GM19328 (cell line): ENCODE data around the gene ARVCF.

Experiments
- ATAC-seq: cut with Tn5 transposase; IDR thresholded peaks from one replicate; pipeline ENCODE4 v1.9.1; 2021; ENCODE audit warnings: mild to moderate bottlenecking, moderate library complexity; ENCODE audit not compliant: unreplicated experiment

The ARVCF gene, protein sequence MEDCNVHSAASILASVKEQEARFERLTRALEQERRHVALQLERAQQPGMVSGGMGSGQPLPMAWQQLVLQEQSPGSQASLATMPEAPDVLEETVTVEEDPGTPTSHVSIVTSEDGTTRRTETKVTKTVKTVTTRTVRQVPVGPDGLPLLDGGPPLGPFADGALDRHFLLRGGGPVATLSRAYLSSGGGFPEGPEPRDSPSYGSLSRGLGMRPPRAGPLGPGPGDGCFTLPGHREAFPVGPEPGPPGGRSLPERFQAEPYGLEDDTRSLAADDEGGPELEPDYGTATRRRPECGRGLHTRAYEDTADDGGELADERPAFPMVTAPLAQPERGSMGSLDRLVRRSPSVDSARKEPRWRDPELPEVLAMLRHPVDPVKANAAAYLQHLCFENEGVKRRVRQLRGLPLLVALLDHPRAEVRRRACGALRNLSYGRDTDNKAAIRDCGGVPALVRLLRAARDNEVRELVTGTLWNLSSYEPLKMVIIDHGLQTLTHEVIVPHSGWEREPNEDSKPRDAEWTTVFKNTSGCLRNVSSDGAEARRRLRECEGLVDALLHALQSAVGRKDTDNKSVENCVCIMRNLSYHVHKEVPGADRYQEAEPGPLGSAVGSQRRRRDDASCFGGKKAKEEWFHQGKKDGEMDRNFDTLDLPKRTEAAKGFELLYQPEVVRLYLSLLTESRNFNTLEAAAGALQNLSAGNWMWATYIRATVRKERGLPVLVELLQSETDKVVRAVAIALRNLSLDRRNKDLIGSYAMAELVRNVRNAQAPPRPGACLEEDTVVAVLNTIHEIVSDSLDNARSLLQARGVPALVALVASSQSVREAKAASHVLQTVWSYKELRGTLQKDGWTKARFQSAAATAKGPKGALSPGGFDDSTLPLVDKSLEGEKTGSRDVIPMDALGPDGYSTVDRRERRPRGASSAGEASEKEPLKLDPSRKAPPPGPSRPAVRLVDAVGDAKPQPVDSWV

DNA sequence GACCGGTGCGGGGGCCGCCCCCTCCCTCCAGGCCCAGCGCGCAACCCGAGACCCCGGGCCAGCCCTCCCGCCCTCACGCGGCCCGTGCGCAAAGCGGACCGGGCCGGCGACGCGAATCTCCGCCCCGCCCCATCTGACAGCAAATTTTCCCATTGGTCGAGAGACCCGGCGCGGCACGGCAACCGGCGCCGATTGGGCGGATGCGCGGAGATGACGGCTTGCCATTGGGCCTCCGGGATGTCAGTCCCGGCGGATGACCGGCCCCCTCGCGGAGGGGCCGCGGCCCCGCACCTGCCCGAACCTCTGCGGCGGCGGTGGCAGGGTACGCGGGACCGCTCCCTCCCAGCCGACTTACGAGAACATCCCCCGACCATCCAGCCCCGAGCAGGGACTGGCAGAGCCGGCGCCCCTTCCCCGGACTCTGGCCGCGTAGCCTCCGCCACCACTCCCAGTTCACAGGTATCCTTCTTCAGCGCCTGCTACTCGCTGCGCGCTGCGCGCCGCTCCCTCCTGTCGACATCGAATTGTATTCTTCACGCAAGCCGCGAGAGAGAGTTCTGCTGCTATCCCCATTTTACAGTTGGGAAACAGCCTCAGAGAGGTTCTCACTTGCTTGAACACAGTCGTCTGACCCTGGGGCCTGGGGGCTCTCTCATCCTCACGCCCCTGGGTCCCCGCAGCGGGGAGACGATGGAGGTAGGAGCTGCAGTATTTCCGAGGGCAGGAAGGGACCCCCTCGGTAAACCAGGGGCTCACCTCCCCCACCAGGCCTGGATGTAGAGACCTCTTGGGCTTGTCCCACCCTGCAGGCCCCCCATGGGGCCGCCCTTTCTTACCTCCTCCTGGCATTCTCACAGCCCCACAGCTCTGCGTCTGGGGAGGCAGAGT, at the start of gene ARVCF:
Gene ARVCF (minus strand): TSS at position 90 of the 888 bp plus-strand sequence. CDS start 26,029 bp downstream, outside the sequence.
- peak; percentile 52 for ATAC-seq

DNA sequence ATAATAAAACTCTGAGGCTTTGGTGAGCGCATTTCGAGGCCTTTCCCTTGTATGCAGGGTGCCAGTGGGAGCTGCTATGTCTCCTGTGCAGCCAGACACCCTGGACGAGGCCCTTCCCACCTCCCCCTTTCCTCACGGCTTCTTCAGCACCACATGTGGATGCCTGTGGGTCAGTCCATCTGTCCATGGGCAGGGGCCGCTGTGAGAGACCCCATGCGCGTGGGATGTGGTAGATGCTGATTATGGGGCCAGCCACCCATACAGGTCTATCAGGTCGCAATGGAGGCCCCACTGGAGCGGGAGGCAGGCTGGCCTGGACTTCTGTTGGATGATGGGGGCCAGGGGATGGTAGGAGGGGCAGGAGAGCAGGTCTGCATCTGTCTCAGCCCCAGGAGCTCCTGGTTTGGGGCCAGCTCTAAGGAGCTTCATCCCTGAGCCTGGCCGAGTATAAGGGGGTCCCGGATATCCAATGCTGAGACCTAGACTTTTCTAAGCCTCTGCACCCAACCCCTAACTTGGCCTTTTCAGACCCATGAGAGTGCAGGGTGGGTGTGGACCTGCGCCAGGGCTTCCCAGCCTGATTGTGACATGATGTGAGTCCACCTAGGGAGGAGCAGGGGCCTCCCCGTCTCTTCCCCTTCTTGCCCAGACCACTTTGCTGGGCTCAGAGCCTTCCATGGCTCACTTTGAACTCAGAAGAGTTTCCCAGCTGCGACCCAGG, 49.4 kb upstream of the ARVCF start:
- ATAC-seq = no peak

DNA sequence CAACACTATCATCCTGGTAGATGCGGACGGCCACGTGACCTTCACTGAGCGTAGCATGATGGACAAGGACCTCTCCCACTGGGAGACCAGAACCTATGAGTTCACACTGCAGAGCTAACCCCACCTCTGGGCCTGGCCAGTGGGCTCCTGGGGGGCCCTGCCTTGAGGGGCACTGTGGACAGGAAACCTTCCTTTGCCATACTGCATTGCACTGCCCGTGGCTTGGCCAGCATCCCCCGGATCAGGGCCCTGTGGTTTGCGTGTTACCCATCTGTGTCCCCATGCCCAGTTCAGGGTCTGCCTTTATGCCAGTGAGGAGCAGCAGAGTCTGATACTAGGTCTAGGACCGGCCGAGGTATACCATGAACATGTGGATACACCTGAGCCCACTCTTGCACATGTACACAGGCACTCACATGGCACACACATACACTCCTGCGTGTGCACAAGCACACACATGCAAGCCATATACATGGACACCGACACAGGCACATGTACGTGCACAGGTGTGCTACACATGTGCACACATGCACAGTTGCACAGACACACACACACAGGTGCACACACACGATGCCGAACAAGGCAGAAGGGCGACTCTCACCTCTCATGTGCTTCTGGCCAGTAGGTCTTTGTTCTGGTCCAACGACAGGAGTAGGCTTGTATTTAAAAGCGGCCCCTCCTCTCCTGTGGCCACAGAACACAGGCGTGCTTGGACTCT, 48.1 kb upstream of the ARVCF start:
- no peak for ATAC-seq

DNA sequence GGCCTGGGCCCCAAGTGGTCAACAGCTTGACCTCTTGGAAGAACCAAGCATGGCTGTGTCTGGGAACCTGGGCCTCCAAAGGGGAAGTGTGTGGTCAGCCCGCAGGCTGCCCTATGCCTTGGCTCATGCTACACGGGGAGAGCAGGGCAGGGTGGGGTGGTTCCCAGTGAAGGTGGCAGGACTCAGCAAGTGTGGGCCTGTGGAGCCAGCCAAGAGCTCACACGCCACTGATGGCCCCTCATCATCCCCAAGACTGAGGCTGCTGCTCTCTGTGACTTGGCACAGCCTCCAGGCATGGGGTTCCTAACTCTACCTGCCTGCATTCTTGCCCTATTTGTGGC, 47.5 kb upstream of the ARVCF start:
- ATAC-seq = no peak

DNA sequence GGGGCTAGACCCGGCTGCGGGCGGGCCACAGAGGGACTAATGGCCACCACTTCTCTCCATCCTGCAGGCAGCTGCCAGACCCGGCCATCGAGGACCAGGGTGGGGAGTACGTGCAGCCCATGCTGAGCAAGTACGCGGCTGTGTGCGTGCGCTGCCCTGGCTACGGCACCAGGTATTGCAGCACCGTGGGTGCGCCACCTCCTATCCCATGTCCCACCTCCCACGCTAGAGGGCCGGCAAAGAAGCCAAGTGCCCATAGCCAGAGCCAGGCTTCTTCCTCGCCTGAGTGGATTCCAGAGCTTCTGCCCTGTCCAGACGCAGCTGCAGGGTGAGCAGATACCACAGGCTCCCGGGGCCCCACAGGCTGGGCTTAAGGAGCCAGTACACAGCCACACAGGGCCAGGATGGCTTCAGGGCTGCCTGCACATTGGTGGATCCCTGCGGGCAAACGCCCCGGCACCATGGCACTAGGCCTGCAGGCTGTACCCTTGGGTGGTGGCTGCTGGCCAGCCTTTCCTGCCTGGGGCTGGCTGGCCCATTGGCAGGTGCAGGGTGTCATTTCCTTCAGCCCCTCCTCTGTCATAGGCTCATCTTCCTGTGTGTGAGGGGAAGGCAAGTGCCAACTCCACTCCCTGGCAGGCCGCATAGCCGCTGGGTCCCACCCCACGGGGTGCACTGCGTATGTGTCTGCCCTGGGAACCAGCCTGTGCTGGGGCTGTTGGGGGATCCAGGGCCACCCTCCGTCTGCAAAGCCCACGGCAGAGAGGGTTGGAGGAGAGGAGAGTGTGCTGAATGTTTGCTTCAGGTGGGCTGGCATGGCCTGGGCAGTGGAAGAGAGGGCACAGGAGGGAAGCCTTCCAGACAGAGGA, 46.9 kb upstream of the ARVCF start:
- no peak for ATAC-seq

DNA sequence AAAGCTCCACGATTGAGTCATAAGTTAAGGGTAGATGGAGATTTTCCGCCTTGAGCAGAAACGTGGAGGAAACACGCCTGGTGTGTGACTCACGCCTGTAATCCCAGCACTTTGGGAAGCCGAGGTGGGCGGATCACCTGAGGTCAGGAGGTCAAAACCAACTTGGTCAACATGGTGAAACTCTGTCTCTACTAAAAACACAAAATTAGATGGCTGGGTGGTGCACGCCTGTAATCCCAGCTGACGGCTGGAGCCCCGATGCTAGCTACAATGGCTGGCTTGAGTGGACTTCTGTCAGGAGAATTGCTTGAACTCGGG, 46.1 kb upstream of the ARVCF start:
- ATAC-seq = no peak

DNA sequence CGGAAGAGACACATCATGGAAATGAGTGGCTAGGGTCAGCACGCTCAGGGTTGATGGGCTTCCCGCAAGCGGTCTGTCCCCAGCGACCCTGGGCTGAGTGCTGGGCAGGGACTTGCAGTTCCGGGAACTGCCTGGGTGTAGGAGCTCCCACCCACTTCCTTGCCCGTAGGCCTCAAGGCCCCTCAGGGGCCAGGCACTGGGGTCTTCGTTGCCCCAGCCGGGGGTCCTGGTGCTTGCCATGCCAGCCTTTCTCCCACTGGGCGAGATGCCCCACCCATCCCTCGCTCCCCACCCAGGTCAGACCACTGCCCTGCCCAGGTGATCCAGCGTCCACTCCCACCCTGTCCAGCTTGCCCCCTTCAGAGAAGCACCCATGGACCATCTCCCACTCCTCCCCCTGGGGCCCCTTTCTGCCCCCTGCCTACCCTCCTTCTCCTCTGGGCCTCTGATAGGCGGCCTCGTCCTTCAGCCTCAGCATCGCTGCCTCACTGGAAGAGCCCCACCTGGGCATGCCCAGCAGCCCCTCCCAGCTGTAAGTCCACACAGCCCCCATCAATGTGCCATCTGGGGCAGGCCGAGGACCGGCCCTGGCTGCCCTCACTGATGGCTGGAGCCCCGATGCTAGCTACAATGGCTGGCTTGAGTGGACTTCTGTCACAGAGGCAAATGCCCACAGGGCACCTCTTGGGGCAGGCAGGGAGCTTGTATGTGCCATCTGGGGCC, 45.6 kb upstream of the ARVCF start:
- ATAC-seq = no peak

DNA sequence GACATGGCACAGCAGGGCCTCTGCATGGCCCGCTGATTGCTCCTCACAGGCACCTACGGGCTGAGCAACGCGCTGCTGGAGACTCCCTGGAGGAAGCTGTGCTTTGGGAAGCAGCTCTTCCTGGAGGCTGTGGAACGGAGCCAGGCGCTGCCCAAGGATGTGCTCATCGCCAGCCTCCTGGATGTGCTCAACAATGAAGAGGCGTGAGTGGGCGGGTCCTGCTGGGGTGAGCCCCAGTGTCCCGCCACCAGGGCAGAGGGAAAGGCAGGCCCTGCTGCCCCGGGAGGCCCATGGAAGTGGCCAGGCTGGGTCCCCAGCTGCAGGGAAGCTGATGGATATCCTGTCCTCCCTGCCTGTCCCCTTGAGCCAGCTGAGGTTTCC, 44.8 kb upstream of the ARVCF start:
- no peak for ATAC-seq

DNA sequence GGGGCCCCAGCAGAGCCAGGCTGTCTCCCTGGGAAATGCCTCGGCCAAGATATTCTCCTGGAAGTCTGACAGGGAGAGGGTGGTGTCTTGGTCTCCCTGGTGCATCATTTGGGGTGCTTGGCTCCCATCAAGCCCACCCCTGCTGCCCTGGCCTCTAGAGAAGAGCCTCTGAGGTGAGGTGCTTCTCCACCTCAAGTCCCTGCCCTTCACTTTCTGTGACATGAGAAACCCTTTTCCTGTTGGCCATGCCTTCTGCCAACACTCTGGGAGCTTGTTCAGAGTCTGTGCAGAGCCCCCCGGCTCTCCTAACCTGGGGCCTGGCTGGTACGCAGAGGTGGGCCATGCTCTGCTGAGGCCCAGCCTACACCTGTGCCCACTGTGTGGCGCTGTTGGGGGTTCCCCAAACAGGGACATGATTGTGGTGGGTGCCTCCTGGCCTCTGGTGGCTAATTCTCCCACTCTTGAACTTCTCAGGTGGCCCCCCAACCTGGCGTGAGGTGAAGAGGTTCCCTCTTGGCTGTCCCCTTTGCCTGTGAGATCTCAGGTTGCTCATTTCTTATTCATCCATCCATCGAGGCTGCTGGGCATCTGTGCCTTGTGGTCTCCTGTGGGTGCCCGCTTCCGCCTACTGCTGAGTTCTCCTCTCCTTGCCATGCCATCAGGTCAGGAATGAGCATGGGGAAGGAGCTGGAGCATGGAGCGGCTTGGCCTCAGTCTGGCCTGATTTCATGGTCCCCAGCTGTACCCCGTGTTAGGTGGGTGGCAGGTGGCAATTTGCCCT, 44.3 kb upstream of the ARVCF start:
- no peak for ATAC-seq

DNA sequence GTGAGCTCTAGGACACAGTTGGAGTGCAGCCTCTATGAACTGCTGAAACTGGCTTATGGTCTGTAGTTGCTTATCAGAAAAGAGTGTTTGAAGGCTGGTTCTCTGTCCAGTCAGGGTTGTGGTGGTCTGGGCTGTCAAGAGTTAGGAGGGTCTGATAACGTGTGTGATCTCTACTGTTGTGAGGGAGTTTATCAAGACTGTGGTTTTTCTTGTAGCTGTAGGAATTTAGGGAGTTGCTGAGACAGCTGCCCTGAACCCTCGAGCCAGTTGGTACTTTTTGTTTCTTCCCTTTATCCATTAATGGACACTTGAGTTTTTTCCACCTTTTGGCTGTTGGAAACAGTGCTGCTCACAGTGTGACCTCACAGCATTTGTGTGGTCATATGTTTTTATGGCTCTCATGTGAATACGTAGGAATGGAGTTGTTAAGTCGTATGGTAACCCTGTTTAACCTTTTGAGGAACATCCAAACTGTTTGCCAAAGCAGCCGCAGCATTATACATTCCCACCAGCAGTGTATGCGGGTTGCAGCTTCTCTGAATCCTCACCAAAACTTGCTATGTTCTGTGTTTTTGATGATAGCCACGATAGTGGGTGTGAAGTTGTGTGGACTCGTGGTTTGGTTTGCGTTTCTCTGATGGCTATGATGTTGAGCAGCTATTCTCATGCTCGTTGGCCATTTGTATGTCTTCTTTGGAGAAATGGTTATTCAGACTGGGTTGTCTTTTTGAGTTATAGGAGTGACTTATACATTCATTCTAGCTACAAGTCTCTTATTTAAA, 42.6 kb upstream of the ARVCF start:
- ATAC-seq = no peak

DNA sequence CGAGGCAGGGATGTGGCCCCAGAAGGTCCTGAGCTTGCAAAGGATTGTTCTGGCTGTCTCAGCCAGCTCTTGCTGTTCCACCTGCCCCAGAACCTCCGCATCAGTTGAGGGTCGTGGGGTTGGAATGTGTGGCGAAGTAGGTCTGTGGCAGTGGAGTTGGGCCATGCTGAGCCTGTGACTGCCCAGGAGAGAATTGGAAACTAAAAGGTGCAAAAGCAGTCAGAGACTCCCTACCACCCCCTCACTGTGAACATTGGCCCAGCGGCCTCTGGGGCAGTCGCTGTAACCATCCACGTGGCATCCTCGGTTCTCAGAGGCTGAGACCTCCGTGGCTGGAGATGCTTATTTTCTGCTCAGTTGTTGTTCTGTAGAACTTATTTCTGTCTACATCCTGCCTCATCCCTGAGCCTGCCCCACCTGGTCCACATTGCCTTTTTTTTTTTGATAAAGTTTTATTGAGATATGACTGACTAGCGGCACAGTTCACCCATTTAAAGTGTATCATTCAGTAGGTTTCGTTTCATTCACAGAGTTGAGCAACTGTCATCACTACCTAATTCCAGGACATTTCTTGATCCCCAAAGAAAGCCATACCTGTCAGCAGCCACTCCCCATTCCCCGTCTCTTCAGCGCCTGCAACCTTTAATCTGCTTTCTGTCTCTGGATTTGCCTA, 41.1 kb upstream of the ARVCF start:
- no peak for ATAC-seq

DNA sequence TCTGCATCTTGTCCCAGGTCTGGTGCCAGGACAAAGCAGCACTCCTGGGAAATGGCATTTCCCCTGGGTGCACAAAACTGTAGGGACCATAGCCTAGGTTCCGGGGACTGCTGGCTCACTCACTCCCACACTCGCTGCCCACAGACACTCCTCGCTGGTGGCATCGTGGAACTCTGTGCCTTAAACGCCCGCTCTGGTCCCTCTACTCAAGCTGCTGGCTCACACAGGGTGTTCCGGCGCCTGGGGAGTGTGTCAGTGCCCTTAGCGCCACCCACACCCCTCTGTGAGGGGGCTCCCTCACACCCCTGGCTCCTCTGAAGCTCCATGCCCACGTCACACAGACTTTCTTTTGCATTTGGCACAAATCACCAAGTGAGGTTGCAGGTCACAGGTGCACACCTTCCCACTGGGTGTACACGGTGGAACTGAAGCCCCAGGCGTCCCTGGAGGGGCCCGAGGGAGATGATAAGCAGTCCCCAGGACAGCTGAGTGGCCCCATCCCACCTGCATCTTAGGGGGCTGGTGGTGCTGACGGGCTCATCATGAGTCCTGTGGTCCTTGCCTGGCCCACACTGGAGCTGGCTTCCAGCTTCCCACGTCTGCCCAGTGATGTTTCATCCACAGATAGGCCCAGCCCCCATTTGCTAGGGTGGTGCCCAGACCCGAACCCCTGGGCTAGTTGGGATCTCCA, 40.2 kb upstream of the ARVCF start:
- ATAC-seq = no peak

DNA sequence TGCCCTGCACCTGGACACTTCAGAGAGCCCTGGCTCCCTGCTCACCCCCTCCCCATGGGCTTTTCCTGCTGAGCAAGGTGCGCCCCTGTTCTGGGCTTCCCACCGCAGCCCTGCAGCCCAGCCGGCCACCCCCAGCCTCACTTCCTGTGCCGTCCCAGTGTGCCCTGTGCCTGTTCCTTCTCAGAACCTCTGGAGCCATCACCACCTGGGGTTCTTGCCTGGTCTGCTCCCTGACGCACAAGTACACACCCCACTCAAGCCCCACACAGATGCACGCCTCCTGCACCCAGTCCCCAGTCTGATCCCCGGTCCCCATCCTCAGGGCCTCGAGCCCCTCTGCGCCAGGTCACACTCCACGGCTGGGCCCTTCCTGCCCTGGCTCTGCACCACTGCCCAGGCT, 39.5 kb upstream of the ARVCF start:
- no peak for ATAC-seq

DNA sequence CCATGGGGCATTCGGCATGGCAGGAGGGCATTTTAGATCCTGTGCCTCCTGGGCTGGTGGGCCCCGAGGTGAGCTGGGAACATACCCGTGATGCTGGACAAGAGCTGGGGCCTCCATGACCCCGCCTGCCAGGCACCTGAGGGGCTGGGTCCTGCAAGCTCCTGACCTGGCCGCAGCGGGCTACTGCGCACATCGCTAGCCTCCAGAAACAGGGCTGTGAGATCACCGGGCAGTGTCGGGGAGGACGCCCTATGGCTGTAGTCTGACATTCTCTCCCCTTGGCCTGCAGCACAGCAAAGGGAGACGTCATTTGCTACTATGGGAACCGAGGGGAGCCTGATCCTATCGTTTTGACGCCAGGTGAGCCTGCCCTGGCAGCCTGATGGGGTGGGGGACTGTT, 39.0 kb upstream of the ARVCF start:
- ATAC-seq = no peak

DNA sequence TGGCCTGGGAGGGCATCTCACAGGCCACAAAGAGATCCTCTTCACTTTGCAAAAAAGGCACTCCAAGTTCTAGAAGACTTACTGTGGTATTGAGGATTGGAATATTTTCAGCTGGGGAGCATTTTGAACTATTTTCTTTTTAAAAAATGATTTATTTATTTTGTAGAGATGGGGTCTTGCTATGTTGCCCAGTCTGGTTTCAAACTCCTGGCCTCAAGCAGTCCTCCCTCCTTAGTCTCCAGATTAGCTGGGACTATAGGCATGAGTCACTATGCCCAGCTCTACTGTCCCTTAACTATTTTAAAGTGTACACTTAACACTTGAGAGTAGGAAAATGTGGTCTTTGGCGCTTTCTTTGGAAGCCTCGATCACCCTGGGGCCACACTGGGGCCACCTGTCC, 38.5 kb upstream of the ARVCF start:
- ATAC-seq = no peak

DNA sequence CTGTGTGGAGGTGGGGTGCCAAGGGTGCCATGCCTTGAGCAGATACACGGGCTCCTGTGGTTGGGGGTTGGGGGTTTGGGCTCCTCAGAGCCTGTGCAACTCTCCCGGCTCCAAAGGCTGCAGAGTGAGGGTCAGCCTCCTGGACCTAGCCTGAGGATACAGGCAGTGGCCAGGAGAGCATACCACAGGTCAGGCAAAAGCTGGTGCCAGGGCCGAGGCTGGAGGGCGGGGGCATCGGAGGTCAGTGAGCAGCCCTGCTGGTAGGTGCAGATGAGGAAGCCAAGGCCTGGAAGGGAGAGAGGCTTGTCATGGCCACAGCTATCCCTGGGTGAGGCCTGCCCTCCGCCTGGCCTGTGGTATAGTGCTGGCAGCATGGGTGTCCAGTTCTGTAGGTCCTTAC, 37.9 kb upstream of the ARVCF start:
- no peak for ATAC-seq
